UCSD-AML1 (cell line): Measurements from ENCODE around the gene CDKL1.
"Not testable (repeated sequence)": the region's sequence is repeated elsewhere in the genome, so short reads cannot be mapped to it uniquely, and the experiment has no call there.

Experiments used
- DNase-seq: peaks from one replicate; lab custom pipeline; 2025; ENCODE audit not compliant: unreplicated experiment; lab: John Stamatoyannopoulos, UW

The CDKL1 gene

DNA sequence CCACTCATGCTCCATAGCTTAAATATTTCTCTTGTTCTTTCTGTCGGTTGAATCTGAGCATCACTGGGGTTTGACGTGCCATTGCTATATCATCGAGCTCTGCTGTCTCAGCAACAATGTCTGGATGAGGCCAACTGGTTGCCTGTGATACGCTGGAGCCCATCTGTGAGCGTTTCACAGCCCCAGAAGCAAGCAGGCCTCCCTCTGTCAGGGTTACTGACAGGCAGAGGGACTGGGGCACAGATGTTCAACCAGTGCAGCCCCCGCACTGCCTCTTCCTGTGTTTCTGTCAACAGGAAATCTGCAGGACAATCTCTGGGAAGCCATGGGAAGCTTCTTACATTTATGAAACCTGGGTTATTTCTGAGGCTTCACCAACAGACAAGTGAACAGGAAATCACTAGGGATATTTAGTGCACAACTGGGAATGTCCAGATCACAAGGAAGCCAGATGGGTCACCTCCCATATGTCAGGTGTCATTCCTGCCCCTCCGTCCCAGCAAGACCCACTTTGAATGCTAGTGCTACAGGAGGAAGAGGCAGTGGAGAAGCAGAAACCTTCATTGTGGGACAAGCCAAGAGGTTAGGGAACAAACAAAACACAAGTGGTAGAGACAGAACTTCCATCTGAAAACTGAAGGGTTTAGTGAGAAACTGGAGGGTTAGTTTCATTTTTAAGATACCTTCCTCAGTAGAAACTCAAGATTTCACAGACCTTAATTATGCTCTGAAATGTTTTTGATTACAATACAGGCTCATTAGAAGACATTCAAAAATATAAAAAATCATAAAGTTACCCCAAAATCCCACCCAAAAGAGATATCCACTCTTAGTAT is 60.5 kb downstream of the CDKL1 start:
- peak; percentile 79 for DNase-seq

DNA sequence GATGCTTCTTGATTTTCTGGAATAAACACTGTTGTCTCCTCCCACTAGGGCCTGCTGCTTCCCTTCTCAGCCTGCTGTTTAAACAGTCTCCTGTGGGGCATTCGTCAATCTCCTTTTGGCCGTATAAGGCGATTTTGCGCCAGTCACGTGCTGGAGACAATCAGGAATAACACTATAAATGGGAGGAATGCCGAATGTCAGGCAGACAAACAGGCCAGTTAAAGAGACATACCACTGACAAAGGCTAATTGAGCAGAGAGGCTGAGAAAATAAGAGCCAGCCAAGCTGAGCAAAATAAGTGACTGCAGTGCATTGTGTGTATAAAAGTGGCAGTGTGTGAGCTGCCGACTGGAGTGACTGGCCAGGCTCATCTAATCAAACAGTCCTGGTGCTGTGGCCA is 61.3 kb downstream of the CDKL1 start:
- no peak for DNase-seq

DNA sequence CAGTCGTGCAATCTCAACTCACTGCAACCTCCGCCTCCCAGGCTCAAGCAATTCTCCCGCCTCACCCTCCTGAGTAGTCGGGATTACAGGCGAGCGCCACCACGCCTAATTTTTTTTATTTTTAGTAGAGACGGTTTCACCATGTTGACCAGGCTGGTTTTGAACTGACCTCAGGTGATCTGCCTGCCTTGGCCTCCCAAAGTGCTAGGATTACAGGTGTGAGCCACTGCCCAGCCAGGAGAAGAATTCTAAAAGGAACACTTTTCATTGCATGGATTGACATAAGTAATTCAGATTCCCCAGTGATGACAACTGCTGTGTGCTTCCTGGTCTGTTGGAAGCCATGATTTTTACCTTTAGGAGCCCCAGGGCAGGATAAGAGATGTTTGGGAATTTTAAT is 62.5 kb downstream of the CDKL1 start:
- no peak for DNase-seq

DNA sequence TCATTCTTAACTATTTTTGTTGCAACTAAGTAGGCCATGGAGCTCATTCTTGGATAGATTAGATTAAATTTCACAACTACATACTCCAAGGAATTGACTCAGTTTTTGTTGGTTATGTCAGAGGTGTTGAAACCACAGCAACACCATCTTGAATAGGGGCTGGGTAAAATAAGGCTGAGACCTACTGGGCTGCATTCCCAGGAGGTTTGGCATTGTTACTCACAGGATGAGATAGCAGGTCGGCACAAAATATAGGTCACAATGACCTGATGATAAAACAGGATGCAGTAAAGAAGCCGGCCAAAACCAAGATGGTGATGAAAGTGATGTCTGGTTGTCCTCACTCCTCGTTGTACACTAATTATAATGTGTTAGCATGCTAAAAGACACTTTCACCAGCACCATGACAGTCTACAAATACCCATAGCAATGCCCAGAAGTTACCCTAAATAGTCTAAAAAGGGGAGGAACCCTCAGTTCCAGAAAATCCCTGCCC is 63.6 kb downstream of the CDKL1 start:
- no peak for DNase-seq

DNA sequence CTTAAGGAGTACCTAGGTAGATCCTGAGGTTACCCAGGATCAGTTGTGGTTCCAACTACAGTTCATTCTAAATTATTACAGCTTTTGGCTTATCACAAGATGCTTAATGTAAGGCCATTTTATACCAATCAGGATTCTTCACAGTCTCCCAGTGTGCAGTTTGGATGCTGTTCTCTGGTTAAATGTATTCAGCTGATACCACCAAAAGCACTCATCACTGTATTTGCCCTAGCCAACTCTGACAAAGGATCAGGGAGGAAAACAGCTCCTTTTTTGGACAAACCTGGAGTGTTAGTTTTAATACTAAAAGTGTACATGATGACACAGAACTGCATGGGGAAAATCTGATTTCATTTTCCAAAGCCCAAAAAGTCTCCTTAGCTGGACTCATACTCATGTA is 65.1 kb downstream of the CDKL1 start:
- DNase-seq: no peak

DNA sequence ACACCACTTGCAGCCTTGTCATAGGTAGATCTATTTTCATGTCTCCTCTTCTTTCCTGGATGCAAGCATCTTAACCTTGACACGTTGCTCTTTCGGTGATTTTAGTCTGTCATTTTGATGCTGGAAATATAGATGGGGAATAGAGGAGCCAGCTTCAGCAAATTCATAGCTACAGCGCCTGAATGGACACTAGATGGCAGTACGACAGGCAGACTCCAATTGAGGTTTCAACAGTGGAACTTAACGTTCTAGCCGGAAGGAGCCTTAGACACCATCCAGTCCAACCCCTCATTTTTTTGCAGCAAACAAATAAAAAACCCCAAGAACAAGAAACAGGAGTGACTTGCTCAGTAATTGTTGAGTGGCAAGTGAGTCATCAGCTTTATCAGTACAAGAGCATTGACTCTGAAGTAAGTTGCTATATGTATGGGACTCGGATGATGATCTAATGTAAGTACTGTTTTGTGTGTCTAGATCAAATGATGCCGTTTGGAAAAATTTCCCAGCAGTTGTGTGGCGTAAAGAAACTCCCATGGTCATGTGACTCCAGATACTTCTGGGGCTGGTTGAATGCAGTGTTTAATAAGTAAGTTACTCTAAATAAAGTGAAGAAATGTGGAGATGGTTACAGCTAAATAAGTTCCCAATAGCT is 75.5 kb downstream of the CDKL1 start:
- peak; percentile 28 for DNase-seq

DNA sequence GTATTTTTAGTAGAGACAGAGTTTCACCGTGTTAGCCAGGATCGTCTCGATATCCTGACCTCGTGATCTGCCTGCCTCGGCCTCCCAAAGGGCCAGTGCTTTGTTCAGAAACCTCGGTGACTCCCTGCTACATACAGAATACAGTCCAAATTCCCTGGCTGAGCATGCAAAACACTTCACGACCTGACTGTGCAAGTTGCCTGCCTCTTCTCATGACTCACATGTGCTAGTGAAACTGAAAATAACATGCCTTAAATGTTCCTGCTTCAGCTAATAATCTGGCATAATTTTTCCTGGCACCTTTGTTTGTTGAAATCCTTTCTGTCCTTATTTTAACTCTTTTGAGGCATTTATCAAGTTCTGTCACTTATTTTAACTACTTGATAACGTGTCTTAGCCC is 76.4 kb downstream of the CDKL1 start:
- no peak for DNase-seq

DNA sequence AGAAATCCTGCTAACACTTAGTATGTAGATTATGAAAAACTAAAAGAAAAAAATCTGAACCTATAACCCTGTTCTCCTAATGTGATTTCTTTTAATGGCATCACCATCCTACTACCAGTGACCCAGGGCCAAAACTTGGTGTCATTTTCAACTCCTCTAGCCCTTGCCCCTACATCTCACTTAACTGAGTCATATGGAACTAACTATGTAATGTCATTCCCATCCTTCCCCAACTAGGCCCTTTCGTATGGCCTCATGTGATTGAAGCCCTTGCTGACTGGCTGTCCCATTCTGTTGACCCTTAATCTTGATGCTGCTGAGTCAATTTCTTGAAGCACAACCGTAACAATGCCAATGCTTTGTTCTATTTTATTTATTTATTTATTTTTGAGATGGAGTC is 77.0 kb downstream of the CDKL1 start:
- DNase-seq: no peak

DNA sequence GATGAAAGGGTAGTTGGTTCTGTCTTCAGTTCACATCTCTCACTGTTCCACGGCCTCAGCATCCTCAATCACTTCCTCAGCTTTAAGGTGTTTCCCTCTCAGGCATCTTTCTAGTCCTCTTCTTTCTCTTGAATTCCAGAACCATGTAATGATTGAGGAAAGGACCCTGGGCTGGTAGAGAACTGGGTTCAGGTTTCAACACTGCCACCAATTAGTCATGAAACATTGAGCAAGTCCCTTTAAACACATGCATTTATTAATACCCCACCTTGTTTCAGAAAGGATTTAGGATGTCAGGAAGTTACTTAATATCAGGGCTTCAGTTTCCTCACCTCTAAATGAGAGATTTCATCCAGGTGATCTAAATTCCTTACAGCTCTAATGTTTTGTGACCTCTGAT is 77.4 kb downstream of the CDKL1 start:
- no peak for DNase-seq

DNA sequence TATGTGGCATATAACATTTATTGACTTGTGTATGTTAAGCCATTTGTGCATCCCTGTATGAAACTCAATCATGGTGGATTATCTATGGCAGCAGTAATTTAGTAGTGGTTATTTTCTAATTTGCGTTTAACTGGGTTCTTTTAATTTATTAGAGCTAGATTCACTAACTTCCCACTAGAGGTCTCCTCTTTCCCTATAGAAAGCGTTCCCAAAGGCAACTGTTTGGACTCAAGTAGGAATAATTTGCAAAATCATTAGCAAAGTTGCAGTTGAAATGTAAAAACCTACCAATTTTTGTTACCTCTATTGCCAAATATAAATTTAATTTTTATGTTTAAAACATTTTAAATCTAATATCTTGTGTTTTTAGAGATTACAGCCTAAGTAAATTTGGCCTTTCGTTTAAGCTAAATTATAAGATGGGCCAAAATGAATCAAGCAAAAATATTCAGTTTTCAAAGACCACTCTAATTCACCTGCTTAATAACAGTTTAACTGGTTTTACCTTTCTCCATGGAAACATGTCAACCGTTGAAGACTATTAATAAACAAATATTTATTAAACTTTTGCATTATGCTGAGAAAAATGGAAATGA is 78.6 kb downstream of the CDKL1 start:
- DNase-seq: no peak

DNA sequence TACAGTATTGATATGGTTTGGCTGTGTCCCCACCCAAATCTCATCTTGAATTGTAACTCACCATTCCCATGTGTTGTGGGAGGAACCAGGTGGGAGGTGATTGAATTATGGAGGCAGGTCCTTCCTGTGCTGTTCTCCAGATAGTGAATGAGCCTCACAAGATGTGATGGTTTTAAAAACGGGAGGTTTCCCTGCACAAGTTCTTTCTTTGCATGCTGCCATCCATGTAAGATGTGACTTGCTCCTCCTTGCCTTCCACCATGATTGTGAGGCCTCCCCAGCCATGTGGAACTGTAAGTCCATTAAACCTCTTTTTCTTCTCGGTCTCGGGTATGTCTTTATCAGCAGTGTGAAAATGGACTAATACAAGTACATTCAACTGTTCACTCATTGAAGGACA is 82.6 kb downstream of the CDKL1 start:
- DNase-seq: not testable (repeated sequence)

DNA sequence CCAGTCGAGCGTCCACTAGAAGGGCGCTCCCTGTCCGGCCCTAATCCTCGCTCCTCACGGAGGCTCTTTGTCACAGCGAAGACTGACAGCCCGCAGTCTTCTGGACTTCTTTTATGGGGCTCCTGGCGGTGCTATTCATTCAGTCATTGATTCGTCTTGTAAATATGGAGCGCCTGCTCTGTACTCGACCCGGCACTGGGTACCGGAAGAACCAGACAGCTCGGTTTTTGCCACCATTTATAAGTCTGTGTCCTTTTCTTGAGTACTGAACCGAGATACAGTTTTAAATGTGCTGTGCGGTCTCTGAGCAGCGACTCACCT is 84.0 kb downstream of the CDKL1 start:
- no peak for DNase-seq

DNA sequence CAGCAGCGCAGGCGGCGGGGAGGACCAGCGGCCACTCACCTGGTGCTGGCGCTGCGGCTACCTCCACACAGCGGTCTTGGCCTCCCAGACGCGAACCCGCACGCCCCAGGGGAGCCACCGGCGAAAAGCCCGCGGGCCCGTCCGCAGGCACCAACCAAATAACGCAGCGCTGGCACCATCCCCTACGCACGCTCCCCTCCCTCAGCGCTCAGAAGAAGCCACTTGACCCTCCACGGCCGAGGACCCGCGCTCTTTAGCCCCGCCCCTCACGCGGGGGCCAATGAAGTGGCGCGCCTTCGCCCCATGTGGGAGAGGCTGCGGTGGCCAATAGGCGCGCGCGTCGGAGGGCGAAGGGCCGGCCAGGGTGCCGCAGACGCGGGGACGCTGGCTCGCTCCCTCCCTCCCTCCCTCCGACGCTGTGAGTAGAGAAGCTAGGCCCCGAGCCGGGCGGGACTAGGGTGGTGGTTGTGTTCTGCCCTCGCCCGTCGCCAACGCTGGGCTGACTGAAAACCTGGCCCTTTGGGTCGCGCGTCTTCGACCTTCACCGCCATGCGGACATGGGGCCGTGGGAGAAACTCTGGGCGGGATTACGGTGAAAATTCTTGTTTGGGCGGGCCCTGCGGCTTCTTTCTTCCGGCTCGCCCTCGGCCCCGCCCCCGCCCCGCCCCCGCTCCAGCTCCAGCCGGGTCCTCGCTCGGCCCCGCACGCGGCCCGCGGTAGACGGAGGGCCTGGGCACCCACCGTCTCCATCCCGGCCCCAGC is 84.5 kb downstream of the CDKL1 start, which contains the start of the genes DMAC2L and L2HGDH:
Gene DMAC2L, plus strand, starts transcription at position 353 of the 762 bp plus-strand sequence. CDS start 9,164 bp downstream, outside the sequence.
Gene L2HGDH, minus strand, starts transcription at position 258 of the 762 bp plus-strand sequence. Its CDS starts 79 bp downstream, at position 179.
- peak; percentile 97 for DNase-seq

DNA sequence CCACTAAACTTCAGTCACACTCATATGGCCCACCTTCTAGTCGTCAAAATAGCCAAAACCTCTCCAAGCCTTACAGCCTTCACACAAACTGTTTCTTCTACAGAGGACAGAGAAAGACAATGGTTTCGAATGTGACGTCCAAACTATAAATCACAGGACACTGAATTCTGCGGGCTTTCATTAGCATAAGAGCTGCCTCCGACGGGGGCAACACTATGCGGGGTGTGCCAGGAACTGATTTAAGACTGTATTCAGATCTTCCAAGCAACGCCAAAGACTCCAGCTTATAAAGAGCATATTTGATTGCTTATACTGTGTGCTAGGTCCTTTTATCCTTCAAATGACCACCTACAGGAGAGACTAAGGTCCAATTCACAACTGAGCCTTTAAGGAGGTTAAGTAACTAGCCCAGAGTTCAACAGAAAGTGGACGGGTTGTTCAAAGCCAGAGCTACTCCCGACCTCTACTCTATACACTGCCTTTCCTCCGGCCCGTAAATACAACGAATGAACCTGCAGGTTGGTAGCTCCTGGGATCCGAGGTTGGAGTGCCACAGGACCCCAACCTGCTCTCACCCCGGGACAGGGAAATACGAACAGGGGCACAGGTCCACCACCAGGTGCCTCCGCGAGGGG is 85.2 kb downstream of the CDKL1 start:
- DNase-seq: no peak

DNA sequence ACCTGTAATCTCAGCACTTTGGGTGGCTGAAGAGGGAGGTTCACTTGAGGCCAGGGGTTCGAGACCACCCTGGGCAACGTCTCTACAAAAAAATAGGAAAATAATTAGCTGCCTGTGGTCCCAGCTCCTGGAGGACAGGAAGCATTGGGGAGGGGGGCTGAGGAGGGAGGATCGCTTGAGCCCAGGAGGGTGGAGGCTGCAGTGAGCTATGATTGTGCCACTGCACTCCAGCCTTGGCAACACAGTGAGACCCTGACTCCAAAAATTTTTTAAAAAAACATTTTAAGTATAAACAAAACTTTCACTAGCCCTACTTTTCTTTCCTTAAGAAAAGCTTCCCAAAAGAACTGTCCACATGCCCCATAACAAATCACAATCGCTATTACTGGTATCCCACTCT is 86.2 kb downstream of the CDKL1 start:
- no peak for DNase-seq

DNA sequence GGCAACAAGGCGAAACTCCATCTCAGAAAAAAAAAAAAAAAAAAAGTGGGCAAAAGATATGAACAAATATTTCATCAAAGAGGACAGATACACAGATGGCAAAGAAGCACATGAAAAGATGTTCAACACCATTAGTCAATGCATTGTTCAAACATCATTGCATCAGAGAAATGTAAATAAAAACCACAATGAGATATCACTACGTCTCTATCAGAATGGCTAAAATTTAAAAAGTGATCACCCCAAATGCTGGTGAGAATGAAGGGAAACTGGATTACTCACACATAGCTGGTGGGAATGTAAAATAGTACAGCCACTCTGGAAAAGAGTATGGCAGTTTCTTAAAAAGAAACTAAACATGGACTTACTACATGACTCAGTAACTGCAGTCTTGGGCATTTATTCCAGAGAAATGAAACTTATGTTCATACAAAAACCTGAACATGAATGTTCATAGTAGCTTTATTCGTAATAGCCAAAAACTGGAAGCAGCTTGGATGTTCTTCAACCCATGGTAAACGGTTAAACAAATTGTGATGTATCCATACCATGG is 88.2 kb downstream of the CDKL1 start:
- DNase-seq: no peak

DNA sequence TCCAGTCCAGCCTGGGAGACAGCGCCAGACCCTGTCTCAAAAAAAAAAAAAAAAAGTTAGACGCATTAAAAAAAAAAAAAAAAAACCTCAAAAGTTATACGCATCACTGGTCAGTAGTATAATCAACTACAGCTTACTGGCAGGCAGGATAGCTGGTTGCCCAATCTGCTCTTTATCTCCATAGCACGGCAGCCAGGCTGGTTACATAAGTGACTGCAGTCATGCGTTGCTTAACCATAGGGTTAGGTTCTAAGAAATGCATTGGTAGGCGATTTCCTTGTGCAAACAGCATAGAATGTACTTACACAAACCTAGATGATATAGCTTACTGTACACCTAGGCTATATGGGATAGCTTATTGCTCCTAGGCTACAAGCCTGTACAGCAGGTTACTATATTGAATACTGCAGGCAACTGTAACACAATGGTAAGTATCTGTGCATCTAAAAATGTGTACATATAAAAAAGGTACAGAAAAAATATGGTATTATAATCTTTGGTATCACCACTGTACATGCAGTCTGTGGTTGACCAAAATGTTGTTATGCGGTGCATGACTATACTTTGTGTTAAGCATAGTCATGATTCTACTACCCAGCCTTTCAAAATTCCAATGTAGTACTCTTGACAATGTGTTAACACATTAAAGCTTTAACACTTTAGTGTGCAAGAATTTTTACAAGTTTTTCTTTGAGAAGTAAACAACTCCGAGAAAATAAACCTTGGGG is 92.8 kb downstream of the CDKL1 start:
- peak; percentile 26 for DNase-seq

DNA sequence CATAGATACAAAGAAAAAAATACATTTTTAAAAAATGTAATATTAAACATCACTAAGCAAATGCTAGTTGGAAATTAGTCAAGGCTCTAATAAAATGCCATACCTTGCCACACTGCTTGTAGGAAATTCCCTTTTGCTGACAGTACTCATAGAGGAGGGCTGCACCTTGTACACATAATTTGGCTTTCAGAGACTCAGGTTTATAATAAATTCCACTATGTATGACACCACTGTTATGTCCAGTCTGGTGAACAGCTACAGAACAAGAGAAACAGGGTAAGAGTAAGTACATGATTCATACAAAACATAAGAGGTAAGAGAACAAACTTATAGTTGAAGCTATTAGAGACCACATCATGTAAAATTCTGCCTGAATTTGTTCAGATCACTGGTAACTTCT is 94.8 kb downstream of the CDKL1 start:
- DNase-seq: no peak

DNA sequence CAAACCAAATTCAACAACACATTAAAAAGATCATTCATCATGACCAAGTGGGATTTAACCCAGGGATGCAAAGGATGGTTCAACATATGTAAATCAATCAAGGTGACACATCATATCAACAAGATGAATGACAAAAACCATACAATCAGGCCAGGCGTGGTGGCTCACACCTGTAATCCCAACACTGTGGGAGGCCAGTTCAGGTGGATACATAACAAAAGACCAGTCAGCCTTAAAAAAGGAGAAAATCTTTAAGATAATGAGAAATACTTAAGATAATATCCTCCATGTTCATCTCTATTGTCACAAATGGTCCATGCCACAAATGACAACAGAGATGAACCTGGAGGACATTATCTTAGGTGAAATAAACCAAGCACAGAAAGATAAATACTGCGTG is 97.1 kb downstream of the CDKL1 start:
- DNase-seq: no peak

DNA sequence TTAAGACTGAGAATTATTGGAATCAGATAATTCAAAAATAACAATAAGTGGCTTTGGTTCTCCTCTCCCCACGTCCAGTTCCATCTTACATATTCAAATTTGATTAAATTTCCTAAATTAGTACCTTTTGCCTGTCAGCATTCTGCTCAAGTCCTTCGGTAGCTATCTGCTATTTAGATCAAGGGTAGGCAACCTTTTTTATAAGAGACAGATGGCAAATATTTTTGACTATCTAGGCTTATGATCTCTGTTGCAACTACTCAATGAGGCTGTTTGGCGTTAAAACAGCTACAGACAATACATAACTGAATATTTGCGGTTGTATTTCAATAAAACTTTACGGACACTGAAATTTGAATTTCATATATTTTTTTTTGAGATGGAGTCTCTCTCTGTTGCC is 106.4 kb downstream of the CDKL1 start:
- DNase-seq: no peak
